Measurements from ENCODE around the gene PLAC8L1.
"Not testable (repeated sequence)": the region's sequence is repeated elsewhere in the genome, so short reads cannot be mapped to it uniquely, and the experiment has no call there.

PLAC8L1 gene, protein sequence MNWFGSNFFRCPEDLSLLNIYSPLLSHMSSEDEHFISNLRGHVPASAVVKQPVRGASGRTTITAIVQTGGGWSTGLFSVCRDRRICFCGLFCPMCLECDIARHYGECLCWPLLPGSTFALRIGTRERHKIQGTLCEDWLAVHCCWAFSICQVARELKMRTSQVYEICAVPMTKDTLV

DNA sequence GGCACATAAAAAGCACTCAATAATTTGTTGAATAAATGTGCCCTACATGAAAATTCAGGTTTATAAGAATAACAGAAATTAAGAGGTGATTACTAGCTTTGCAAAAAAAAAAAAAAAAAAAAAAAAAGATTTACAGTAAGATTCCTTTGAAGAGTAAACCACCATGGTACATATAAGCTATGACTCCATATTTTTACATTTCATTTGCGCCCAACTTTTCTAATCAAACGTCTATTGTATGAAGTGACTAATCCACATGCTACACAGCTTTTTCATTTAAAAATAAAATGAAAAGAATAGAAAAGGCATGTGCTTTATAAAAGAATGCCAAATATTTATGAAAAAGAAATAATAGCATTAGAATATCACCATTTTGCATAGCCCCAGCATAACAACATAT lies at the start of gene PLAC8L1:
TSS of gene PLAC8L1 (minus strand) at position 101 of the 400 bp plus-strand sequence. CDS start 1,266 bp downstream, outside the sequence.
- DNase-seq (ENCODE audit: low read depth in 2 of 2), result no peak

DNA sequence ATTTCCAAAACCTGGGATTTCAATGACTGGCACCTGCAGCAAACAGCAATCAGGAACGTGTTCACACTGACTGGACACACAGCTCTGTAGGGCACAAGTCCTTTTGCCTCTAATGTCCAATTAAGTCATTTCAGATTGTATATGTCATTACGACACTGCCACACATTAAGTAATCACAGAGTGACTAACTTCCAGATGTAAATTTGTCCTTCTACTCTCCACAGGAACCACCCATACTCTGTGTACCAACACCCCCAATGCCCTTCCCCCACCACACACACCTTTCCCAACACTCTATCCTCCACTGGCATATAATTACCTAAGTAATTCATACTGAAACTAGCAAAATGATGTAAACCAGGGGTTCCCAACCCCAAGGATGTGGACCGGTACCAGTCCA lies 46.6 kb upstream of the PLAC8L1 start:
- no peak for DNase-seq (ENCODE audit: low read depth in 2 of 2)

DNA sequence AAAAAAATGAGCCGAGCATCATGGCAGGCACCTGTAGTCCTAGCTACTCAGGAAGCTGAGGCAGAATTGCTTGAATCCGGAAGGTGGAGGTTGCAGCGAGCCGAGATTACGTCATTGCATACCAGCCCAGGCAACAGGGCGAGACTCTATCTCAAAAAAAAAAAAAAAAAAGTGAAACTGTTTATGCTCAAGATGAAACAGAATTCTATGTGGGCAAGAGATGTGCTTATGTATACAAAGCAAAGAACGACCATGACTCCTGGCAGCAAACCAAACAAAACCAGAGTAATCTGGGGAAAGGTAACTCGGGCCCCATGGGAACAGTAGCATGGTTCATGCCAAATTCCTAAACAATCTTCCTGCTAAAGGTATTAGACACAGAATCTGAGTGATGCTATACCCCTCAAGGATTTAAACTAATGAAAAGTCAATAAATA lies 32.6 kb upstream of the PLAC8L1 start:
- no peak for DNase-seq (ENCODE audit: low read depth in 2 of 2)

DNA sequence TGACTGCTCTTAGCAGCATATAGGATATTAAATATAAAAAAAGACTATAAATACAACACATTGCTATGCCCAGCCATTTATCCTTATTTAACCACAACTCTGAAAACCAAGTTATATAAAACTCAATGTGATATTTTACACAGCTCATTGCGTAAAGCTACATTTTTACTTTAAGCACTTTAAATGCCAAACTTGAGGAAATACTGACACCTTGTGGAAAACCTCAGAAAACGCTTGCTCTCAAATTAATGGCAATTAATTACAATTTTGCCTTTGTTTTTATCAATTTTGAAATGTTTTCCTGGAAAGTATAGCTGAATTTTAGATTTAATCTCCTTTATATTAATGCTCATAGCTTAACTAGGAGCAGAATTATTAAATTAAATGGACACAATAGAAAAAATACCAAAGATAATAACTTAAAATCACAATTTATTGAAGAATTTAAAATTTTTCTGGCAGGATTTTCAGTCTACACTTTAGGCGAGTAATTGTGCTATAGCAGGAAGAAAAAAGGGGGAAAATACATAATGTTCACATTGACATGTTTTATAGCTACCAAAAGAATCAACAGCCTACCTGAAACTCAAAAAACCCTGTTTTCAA lies 25.2 kb upstream of the PLAC8L1 start:
- DNase-seq (ENCODE audit: low read depth in 2 of 2), result no peak

DNA sequence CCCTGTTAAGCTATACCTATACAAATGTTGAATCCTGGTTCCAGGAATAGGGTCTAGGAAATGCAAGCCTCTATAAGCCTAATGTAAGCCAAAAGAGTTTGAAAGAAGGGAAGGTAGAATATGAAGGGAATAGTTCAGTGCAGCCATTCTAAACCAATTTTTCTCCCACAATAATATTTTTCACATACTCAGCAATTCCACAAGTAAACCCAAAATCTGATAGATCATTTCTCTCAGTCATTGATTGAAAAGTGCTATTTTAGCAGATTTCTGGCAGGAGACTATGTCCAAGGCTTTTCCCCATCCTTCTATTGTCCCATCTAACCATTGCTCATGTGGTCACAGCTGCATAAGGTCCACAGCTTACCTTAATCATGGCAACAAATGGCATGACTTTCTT lies 20.7 kb upstream of the PLAC8L1 start:
- no peak for DNase-seq (ENCODE audit: low read depth in 2 of 2)

DNA sequence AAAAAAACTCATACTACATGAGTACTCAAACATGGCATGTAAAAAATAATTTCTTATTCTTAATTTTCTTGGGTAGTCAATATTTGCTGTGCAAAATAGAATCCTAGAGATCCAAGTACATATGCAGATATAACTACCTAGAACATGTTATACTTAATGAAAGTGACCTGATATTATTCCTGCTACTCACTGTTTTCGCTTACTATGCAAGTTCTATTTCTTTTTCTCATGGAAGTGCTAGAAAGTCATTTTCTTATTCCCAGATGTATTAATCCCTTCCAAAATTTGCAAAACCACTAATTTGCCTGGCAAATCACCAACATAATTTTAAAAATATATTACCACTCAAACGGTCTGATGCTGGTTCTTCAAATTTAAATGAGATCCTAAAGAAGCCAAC lies 19.2 kb upstream of the PLAC8L1 start:
- no peak for DNase-seq (ENCODE audit: low read depth in 2 of 2)

DNA sequence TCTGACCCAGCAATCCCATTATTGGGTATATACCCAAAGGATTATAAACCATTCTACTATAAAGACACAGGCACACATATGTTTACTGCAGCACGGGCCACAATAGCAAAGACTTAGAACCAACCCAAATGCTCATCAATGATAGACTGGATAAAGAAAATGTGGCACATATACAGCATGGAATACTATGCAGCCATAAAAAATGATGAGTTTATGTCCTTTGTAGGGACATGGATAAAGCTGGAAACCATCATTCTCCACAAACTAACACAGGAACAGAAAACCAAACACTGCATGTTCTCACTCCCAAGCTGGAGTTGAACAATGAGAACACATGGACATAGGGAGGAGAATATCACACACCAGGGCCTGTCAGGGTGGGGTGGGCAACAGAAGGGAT lies 16.1 kb upstream of the PLAC8L1 start:
- DNase-seq (ENCODE audit: low read depth in 2 of 2), result not testable (repeated sequence)

DNA sequence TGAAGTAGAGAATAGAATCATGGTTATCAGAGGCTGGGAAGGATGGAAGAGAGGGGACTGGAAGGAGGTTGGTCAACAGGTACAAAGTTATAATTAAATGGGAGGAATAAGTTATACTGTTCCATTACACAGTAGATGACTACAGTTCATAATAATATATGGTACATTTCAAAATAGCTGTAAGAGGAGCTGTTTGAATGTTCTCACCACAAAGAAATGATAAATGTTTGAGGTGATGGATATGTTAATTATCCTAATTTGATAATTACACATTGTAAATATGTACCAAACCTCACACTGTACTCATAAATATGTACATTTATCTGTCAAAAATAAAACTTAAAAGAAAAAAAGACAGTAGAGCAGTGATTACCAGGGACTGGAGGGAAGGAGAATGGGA lies 12.9 kb upstream of the PLAC8L1 start:
- DNase-seq (ENCODE audit: low read depth in 2 of 2), result no peak

DNA sequence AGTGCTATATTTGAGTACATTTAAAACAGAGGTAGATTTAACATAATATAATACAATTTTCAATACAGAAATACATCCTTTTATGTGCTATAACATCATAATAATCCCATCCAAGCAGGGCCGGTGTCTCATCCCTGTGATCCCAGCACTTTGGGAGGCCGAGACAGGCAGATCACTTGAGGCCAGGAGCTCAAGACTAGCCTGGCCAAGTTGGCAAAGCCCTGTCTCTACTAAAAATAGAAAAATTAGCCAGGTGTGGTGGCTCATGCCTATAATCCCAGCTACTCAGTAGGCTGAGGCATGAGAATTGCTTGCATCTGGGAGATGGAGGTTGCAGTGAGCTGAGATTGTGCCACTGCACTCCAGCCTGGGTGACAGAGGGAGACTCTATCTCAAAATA lies 11.8 kb upstream of the PLAC8L1 start:
- DNase-seq (ENCODE audit: low read depth in 2 of 2), result not testable (repeated sequence)

DNA sequence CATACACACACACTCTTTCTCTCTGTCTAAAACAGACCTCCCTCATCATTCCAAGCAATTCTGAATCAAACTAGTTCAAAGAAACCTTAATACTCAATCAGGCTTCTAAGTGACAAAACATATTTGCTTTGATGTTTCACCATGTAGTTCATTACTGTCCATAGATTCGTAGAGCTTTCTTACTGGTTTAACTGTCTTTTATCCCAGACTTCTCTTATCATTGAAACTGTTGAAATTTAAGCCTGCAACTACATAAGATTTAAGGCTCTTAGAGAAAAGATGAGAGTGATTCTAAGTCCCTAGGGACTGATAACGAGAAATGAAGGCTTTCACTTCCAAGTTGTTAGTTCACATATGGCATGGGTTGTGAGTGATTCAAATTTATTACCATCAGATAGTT lies 11.0 kb upstream of the PLAC8L1 start:
- DNase-seq (ENCODE audit: low read depth in 2 of 2), result no peak

DNA sequence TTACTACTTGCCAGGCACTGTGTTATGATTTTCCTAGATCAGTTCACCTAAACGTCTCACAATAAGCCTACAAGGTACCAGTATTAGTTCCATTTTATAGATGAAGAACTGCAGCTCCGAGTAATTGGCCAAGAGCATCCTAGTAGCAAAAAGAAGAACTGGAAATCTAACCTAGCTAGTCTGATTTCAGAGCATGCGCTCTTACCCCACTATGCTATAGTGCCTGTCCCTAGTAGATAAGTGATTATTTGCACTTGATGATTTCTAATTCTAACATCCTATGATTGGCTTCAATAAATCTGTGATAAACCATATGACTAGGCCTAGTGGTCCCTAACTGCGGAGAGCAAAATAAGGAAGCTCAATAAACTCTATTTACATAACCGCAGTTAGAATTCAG lies 7.1 kb upstream of the PLAC8L1 start:
- DNase-seq (ENCODE audit: low read depth in 2 of 2), result no peak

DNA sequence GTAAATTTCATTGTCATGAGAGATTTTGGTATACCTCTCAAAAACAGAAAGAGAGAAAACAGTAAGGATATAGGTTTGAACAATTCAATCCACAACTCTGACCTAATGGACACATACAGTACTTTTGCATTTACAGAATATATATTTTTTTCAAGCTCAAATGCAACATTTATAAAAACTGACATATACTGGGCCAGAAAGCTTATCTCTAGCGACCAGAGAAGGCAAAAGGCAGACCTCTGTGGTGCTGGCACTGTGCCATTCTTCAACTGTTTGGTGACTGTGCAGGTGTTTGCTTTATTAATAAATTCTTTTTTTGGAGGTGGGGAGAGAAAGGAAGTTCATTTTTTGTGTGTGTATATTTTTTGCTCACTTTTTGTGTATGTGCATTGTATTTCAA lies 6.0 kb upstream of the PLAC8L1 start:
- no peak for DNase-seq (ENCODE audit: low read depth in 2 of 2)

DNA sequence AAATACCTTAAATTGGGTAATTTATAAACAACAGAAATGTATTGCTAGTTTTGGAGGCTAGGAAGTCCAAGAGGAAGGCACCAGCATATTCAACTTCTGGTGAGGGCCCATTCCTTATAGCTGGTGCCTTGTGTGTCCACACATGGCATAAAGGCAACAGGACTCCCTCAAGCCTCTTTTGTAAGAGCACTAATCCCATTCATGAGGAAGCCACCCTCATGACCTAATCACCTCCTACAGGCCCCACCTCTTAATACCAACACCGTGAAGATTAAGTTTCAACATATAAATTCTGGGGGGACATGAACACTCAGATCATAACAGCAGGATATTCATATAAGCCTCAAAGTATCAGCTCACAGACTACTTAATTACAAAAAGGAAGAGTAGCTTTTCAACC lies 4.0 kb upstream of the PLAC8L1 start:
- DNase-seq (ENCODE audit: low read depth in 2 of 2), result no peak

DNA sequence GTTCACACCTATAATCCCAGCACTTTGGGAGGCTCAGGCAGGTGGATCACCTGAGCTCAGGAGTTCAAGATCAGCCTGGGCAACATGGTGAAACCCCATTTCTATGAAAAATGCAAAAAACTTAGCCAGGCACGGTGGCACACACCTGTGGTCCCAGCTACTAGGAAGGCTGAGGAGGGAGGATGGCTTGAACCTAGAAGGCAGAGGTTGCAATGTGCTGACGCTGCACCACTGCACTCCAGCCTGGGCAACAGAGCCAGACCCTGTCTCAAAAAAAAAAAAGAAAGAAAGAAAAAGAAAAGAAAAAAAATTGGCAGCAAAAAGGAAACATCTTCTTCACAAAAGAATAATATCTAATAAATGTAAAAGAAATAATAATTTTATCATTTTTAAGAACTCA lies 3.5 kb upstream of the PLAC8L1 start:
- DNase-seq (ENCODE audit: low read depth in 2 of 2), result not testable (repeated sequence)

DNA sequence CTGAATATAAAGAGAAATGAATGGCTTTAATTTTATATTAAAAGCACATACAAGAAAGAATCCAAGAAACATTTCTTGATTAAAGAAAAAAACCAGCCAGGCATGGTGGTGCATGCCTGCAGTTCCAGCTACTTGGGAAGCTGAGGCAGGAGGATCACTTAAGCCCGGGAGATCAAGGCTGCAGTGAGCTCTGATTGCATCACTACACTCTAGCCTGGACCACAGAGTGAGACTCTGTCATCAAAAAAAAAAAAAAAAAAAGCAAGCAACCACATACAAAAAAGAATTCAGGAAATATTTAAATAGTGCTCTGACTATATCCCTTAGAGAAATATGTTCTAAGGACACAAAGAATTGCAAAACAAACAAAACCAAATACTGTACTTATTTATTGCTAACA lies 2.5 kb upstream of the PLAC8L1 start:
- no peak for DNase-seq (ENCODE audit: low read depth in 2 of 2)

DNA sequence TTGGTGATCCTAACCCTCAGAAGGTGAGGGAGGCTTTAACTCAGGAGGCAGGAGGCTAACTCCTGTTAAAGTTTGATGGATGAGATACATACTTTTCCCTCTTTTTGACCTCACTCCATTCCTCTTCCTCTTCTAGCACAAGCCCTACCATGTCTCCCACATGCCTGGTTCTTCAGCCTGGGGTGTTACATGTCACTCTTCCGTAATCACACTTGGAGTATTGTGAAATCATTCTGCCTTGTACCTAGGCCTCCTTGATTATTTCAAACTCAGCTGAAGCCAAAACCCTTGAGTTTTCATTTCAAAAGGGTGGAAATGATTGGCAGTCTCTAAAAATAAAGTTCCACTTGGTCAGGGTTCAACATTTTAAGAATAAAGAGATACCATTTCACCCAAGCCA lies 1.8 kb downstream of the PLAC8L1 start:
- DNase-seq (ENCODE audit: low read depth in 2 of 2), result no peak

DNA sequence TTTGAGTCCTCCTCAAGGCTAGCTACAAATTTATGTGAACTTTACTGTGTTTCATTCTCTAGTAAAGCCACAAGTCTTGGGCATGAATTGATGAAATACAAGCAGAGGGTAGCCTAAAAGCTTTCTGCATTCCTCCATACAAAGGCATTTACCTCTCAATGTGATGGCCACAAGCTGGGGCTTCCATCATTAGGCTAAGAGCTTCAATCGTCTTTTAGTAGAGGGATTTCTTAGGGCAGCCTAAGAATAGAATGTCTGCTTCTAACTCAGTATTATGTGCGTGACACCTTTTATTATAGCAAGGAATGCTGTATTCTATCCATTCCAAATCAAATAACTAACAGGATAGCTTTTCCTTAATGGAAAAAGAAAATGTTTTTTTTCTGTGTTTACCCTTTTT lies 3.7 kb downstream of the PLAC8L1 start:
- DNase-seq (ENCODE audit: low read depth in 2 of 2), result no peak

DNA sequence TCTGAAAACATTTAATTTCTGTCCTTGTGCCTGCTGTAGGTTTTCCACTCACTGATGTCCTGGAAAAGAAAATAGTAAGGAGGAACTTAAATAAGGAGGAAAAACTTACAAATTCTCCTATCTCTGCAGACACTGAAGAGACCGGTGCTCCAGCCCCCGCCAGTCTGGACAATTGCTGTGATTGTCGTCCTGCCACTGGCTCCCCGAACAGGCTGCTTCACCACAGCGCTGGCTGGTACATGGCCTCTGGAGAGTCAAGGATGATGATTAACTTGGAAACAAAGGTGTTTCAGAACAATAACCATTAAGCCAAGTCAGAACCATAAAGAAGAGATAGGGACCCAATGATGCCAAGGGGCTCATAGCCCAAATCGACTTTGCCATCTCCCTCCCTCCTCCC lies 7.3 kb downstream of the PLAC8L1 start:
- no peak for DNase-seq (ENCODE audit: low read depth in 2 of 2)

DNA sequence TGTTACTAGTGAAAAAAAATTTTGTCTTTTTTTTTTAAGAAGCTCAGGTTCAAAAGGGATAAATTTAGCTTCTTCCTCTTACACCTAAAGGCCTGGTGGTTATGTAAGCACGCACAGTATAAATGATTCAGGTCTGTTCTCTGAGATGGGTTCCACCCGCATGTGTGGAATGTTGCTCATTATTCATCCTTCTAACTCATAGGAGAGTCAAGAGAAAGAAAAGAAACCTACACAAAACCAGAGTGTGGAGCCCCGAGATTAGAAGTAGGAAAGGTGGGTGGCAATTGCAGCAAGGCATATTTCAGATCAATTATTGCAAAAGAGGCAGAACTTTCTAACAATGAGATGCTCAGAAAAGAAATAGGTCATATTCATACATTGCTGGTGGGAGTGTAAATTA lies 13.5 kb downstream of the PLAC8L1 start:
- no peak for DNase-seq (ENCODE audit: low read depth in 2 of 2)

DNA sequence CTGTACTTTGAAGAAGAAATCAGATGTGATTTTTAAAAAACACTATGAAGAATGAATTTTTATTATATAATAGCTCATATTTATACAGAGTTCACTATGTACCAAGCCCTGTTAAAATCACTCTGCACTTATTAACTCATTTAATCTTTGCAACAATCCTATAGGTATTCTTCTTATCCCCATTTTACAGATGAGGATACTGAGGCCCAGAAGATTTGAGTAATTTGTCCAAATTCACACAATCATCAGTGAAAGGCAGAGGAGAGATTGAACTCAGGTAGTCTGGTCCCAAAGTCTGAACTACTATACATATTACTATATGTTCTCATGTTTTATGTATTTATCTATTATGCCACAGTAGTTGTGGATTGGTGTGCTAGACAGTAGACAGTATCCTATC lies 16.1 kb downstream of the PLAC8L1 start:
- DNase-seq (ENCODE audit: low read depth in 2 of 2), result no peak

DNA sequence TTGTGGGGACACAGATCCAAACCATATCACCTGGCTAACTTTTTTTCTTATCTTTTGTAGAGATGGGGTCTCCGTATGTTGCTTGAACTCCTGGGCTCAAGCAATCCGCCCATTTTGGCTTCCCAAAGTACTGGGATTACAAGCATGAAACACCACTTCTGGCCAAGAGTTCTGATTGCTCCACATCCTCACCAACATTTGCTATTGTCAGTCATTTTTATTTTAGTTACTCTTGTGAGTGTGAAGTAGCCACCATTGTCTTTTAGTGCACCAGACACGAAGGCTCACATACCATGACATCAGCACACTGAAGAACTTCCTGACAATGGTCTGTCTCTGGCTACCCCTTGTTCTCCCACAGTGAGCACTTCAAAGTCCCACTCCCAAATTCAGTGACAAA lies 17.3 kb downstream of the PLAC8L1 start:
- no peak for DNase-seq (ENCODE audit: low read depth in 2 of 2)

DNA sequence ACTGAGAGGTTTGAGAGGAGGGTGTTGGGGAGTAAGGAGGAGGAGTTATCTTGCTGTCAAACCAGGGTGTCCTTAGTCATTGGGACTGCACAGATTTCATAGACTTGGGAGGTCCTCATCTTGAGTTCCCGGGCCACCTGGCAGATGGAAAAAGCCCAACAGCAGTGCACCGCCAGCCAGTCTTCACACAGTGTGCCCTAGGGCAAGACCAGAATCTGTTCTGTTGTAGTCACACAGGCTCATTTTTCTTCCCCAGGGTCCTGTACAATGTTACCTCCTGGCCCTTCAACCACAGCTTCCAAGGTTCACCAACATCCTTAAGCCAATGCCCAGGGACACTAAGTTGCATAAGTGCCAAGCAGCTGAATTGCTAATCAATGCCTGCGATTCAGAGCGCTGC lies 21.0 kb downstream of the PLAC8L1 start:
- DNase-seq (ENCODE audit: low read depth in 2 of 2), result no peak

DNA sequence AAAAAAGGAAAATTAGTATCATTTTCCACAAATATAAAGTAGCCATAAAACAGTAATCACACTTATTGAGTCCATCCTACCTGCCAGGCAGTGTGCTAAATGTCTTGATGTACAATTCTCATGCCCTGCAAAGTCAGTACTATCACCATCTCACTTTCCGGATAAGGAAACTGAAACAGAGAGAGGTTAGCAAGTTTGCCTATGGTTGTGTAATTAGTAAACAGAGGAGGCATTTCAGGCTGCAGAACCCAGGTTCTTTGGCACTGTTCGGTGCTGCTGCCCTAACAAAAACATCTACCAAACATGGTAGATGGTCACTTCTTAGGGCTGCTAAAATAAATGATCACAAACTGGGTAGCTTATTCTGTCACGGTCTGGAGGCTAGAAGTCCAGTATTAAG lies 22.6 kb downstream of the PLAC8L1 start:
- DNase-seq (ENCODE audit: low read depth in 2 of 2), result no peak

DNA sequence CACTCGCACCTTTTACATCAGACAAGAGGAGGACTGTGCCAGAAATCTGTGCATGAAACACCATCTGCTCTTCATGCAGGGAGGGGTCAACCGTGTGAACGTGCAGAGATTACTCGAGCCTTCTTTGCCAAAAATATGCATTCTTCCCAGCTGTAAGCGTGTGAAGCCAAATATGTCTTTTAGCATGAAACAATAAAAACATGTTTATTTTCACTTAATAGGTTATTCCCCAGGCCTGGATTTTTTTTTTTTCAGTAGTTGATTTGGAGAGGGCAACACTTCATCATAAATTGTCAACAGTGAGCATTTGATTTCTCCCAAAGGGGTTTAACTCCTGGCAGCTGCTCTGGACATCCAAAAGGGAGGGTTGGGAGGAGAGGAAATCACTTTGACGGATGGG lies 23.8 kb downstream of the PLAC8L1 start:
- no peak for DNase-seq (ENCODE audit: low read depth in 2 of 2)

All from stimulated activated CD4-positive, alpha-beta T cell treated with anti-CD3 and anti-CD28 coated beads, Interleukin-1b, Interleukin-23, amount 100 ng/mL, for 1 hour (primary cell).